A204.1 (cell line): ENCODE results near the gene ZER1.

Source experiments
- FAIRE-seq: peaks from 2 replicates; lab custom pipeline; 2012; peaks lifted over from hg19 to GRCh38; lab: Jason Lieb, UNC

The ZER1 gene

GRCh38 chr9:128689820-128690683, 81.7 kb downstream of the ZER1 start:
- no peak for FAIRE-seq

- no peak for FAIRE-seq
Measured at GRCh38 chr9:128689293-128689774, 82.4 kb downstream of the ZER1 start.

- FAIRE-seq = no peak
Measured at GRCh38 chr9:128688501-128689292, 83.0 kb downstream of the ZER1 start, which contains the start of gene SET. Gene SET, plus strand, starts transcription at chr9:128689222. Its CDS starts 361 bp downstream, at chr9:128689583.

- FAIRE-seq = no peak
Measured at GRCh38 chr9:128687453-128687852, 84.3 kb downstream of the ZER1 start.

- FAIRE-seq = no peak
Measured at GRCh38 chr9:128685636-128686489, 85.9 kb downstream of the ZER1 start.

GRCh38 chr9:128684325-128685199, 87.2 kb downstream of the ZER1 start:
- no peak for FAIRE-seq

- no peak for FAIRE-seq
Measured at GRCh38 chr9:128684065-128684324, 87.7 kb downstream of the ZER1 start.

GRCh38 chr9:128683340-128684064, 88.2 kb downstream of the ZER1 start:
- no peak for FAIRE-seq
